Prostate gland (tissue), 2 donors: ENCODE results near the gene SYCN.

Experiments used
- POLR2AphosphoS5 ChIP-seq: sonication (generic); formaldehyde crosslinking; IDR thresholded peaks from one replicate; pipeline ENCODE4 v1.6.1; 2017; ENCODE audit warnings: antibody characterized with exemption
- TF ChIP-seq, protein P1 (sequence below), 4 experiments: fragments of 200-600 bp in 2 of 4; fragments of 450-650 bp in 2 of 4; sonication (generic) in 2 of 4; IDR thresholded peaks; 1 replicate in 3 of 4; 2 replicates in 1 of 4; pipeline ENCODE4 v1.5.1; 2016 to 2019; ENCODE audit warnings: antibody characterized with exemption in 4 of 4, mild to moderate bottlenecking in 2 of 4, moderate library complexity in 2 of 4

DNA sequence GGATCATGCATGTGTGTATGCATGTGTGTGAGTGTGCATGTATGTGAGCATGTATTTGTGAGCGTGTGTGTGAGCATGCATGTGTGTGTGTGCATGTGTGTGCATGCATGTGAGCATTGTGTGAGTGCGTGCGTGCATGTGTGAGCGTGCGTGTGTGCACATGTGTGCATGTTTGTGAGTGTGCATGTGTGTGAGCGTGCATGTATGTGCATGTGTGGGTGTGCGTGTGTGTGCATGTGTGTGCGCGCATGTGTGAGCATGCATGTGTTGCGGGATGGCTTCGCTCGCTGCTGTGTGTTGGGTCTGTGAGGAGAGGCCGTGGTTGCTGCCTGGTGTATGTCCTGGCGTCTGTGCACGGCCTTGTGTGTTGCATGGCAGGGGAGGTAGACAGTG is 46.1 kb downstream of the SYCN start:
- TF ChIP-seq, protein P1, sequence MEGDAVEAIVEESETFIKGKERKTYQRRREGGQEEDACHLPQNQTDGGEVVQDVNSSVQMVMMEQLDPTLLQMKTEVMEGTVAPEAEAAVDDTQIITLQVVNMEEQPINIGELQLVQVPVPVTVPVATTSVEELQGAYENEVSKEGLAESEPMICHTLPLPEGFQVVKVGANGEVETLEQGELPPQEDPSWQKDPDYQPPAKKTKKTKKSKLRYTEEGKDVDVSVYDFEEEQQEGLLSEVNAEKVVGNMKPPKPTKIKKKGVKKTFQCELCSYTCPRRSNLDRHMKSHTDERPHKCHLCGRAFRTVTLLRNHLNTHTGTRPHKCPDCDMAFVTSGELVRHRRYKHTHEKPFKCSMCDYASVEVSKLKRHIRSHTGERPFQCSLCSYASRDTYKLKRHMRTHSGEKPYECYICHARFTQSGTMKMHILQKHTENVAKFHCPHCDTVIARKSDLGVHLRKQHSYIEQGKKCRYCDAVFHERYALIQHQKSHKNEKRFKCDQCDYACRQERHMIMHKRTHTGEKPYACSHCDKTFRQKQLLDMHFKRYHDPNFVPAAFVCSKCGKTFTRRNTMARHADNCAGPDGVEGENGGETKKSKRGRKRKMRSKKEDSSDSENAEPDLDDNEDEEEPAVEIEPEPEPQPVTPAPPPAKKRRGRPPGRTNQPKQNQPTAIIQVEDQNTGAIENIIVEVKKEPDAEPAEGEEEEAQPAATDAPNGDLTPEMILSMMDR (IDR thresholded peaks at IDR 0.05): no peak
- no peak for TF ChIP-seq POLR2AphosphoS5
